ENCODE data around the gene FAM43B. TPM values are rescaled to one million over a fixed set of nuclear protein-coding genes. Genes with fewer than 3 reads are reported as not detected.

Gene FAM43B
- total and polyA plus RNA-seq, 2 experiments from 2014 or later = 0.66 to 3.0 TPM

DNA sequence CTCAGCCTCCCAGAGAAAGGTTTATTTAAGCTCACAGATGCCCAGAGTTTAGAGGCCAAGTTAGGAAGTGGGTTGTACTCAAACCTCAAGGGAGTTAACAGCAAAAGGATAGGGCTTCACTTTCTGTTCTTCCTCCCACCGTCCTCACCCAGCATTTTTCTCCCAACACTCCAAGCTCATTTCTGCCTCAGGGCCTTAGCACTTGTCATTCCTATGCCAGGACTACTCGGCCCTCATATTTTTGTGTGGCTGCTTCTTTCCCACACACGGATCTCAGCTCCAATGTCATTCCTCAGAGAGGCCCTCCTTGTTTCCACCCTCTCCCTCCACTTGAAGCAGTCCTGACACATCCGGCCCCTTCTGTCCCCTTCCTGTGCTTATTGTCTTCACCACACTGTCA lies 12.9 kb downstream of the FAM43B start (continued):
- TF ChIP-seq, protein P1, sequence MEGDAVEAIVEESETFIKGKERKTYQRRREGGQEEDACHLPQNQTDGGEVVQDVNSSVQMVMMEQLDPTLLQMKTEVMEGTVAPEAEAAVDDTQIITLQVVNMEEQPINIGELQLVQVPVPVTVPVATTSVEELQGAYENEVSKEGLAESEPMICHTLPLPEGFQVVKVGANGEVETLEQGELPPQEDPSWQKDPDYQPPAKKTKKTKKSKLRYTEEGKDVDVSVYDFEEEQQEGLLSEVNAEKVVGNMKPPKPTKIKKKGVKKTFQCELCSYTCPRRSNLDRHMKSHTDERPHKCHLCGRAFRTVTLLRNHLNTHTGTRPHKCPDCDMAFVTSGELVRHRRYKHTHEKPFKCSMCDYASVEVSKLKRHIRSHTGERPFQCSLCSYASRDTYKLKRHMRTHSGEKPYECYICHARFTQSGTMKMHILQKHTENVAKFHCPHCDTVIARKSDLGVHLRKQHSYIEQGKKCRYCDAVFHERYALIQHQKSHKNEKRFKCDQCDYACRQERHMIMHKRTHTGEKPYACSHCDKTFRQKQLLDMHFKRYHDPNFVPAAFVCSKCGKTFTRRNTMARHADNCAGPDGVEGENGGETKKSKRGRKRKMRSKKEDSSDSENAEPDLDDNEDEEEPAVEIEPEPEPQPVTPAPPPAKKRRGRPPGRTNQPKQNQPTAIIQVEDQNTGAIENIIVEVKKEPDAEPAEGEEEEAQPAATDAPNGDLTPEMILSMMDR (conservative IDR thresholded peaks at IDR 0.05; ENCODE audit: low read depth in 2 of 2) = no peak
- TF ChIP-seq, protein P2, sequence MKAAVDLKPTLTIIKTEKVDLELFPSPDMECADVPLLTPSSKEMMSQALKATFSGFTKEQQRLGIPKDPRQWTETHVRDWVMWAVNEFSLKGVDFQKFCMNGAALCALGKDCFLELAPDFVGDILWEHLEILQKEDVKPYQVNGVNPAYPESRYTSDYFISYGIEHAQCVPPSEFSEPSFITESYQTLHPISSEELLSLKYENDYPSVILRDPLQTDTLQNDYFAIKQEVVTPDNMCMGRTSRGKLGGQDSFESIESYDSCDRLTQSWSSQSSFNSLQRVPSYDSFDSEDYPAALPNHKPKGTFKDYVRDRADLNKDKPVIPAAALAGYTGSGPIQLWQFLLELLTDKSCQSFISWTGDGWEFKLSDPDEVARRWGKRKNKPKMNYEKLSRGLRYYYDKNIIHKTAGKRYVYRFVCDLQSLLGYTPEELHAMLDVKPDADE (IDR thresholded peaks at IDR 0.05) = no peak
- TF ChIP-seq EZH2 (IDR thresholded peaks at IDR 0.05; ENCODE audit: low read depth, unreplicated experiment) (no peak), ZNF331 (CRISPR knock-in tag; IDR thresholded peaks at IDR 0.05; ENCODE audit: low read depth) (no peak), ZNF114 (CRISPR knock-in tag; IDR thresholded peaks at IDR 0.05) (no peak), EZH2phosphoT487 (IDR thresholded peaks at IDR 0.05; ENCODE audit: unreplicated experiment) (no peak), POLR2AphosphoS5 (IDR thresholded peaks at IDR 0.05; ENCODE audit: low read depth) (no peak)

DNA sequence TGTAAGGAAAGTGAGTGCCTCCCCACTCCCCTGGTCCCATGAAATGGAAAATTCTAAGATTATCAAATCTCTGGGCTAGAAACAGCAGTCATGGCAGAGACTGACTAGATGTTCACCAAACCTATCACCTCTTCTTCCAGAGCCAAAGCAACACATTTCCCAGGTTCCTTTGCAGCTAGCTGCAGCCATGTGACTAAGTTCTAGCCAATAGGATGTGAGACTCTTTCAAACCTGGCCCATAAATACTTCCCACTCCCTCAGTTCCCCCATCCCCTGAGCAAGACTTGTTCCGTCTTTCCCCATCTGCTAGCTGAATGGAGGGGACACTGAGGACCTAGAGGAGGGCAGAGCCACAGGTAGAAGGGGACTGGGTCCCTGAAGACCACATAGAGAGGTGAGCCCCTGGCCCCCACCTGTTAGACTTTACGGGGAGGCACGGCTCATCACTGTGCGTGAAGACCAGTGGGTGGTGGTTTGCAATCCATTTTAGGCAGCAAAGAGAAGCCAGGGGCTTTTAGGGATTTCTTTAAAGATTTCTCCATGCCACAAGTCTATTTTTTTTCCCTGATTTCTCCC lies 17.2 kb downstream of the FAM43B start:
- Histone ChIP-seq H3K27ac (ENCODE audit: low read depth) (no peak overlapping the region), H3K4me3 (no peak overlapping the region), H3F3A (replicated peaks; ENCODE audit: low read depth) (no peaks in the 10 kb centered on the region), H3K4me1 (ENCODE audit: insufficient read depth) (no peaks in the 10 kb centered on the region), H3K4me2 (no peak overlapping the region), H3K36me3 (ENCODE audit: insufficient read depth) (no peaks in the 10 kb centered on the region), H4K20me1 (replicated peaks; ENCODE audit: insufficient read depth) (no peaks in the 10 kb centered on the region), H3K27me3 (ENCODE audit: insufficient read depth) (0 out of 2 replicates have a peak, but pooled peaks cover 3% of the 10 kb centered on the region), H3K79me2 (replicated peaks; ENCODE audit: insufficient read depth) (no peaks in the 10 kb centered on the region), H2AFZ (no peak overlapping the region), H3K9me2 (ENCODE audit: insufficient read depth) (no peaks in the 10 kb centered on the region)
- no peak overlapping the region for H3K4me3 Mint-ChIP-seq
- H3K4me1 Mint-ChIP-seq = no peaks in the 10 kb centered on the region
- ATAC-seq = no peak
- no peak for DNase-seq (ENCODE audit: low spot score)
- H3K36me3 Mint-ChIP-seq (ENCODE audit: low read depth) = no peaks in the 10 kb centered on the region
- H3K9me3 Mint-ChIP-seq = peaks cover 6% of the 10 kb centered on the region; the same call in 2 of the 3 replicates
- peaks cover 1% of the 10 kb centered on the region for H3K27me3 Mint-ChIP-seq (ENCODE audit: insufficient read depth, low read depth, poor library complexity)
- H3K27ac Mint-ChIP-seq = no peak overlapping the region
- TF ChIP-seq, protein P2 (IDR thresholded peaks at IDR 0.05) = no peak
- TF ChIP-seq EZH2 (IDR thresholded peaks at IDR 0.05; ENCODE audit: low read depth, unreplicated experiment) (no peak), CREB1 (CRISPR knock-in tag; IDR thresholded peaks at IDR 0.05; ENCODE audit: low read depth) (no peak), POLR2AphosphoS5 (IDR thresholded peaks at IDR 0.05; ENCODE audit: low read depth) (no peak), ZNF114 (CRISPR knock-in tag; IDR thresholded peaks at IDR 0.05) (no peak), EZH2phosphoT487 (IDR thresholded peaks at IDR 0.05; ENCODE audit: unreplicated experiment) (no peak), ZNF331 (CRISPR knock-in tag; IDR thresholded peaks at IDR 0.05; ENCODE audit: low read depth) (no peak)
- TF ChIP-seq, protein P3, sequence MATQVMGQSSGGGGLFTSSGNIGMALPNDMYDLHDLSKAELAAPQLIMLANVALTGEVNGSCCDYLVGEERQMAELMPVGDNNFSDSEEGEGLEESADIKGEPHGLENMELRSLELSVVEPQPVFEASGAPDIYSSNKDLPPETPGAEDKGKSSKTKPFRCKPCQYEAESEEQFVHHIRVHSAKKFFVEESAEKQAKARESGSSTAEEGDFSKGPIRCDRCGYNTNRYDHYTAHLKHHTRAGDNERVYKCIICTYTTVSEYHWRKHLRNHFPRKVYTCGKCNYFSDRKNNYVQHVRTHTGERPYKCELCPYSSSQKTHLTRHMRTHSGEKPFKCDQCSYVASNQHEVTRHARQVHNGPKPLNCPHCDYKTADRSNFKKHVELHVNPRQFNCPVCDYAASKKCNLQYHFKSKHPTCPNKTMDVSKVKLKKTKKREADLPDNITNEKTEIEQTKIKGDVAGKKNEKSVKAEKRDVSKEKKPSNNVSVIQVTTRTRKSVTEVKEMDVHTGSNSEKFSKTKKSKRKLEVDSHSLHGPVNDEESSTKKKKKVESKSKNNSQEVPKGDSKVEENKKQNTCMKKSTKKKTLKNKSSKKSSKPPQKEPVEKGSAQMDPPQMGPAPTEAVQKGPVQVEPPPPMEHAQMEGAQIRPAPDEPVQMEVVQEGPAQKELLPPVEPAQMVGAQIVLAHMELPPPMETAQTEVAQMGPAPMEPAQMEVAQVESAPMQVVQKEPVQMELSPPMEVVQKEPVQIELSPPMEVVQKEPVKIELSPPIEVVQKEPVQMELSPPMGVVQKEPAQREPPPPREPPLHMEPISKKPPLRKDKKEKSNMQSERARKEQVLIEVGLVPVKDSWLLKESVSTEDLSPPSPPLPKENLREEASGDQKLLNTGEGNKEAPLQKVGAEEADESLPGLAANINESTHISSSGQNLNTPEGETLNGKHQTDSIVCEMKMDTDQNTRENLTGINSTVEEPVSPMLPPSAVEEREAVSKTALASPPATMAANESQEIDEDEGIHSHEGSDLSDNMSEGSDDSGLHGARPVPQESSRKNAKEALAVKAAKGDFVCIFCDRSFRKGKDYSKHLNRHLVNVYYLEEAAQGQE (IDR thresholded peaks at IDR 0.05; ENCODE audit: unreplicated experiment) = no peak
